Psoas muscle (tissue), 8 donors: ENCODE results near the gene ALDH3B2. TPM values are rescaled to one million over a fixed set of nuclear protein-coding genes. Genes with fewer than 3 reads are reported as not detected.

Source experiments
- ATAC-seq, 4 donors: fragments of 200-7000 bp; cut with Tn5 transposase; one replicate each; pipeline ENCODE4 v1.9.1; 2020; ENCODE audit warnings: moderate library complexity in 3 of 4, mild to moderate bottlenecking in 2 of 4
- DNase-seq, 2 donors: peaks; one replicate each; pipeline ENCODE4 v3.0.0-alpha.2; 2020
- H3K27ac ChIP-seq: fragments of 200-600 bp; one replicate; pipeline ENCODE4 v1.8.0; 2022
- H3K27me3 ChIP-seq, 3 donors: fragments of 200-600 bp in 1 of 3; one replicate each; pipeline versions ENCODE4 v1.6.1 to v1.8.0; 2013 to 2022; ENCODE audit warnings: low read length in 2 of 3, mild to moderate bottlenecking in 2 of 3, moderate library complexity in 1 of 3; ENCODE audit not compliant: insufficient read depth in 3 of 3
- H3K36me3 ChIP-seq, 2 donors: fragments of 200-600 bp in 1 of 2; one replicate each; pipeline versions ENCODE4 v1.6.1 to v1.8.0; 2013 to 2022; ENCODE audit warnings: low read depth in 1 of 2, mild to moderate bottlenecking in 1 of 2, moderate library complexity in 1 of 2; ENCODE audit not compliant: insufficient read depth in 1 of 2
- H3K4me1 ChIP-seq: fragments of 200-600 bp; one replicate; pipeline ENCODE4 v1.8.0; 2022
- H3K4me3 ChIP-seq: fragments of 200-600 bp; one replicate; pipeline ENCODE4 v1.8.0; 2022; ENCODE audit warnings: mild to moderate bottlenecking
- H3K9me3 ChIP-seq: fragments of 200-600 bp; one replicate; pipeline ENCODE4 v1.8.0; 2022
- CTCF ChIP-seq: fragments of 200-600 bp; IDR thresholded peaks from one replicate; pipeline ENCODE4 v1.8.0; 2022; ENCODE audit warnings: antibody characterized with exemption
- WGBS, 3 donors: extraction: QIAGEN DNeasy Blood & Tissue Kit; methylation state at CpG; one replicate each; pipeline versions ENCODE4 v1.1.6 to v1.1.7; 2013; 5-methylcytosine and 5-hydroxymethylcytosine counted together
- intact Hi-C, 2 donors: fragments of 100-400 bp; cut with DNase I; formaldehyde crosslinking; loops; one replicate each; pipeline versions ENCODE4 v1.11.0 to v1.14.2; 2022
- polyA plus RNA-seq, 3 donors: library from polyadenylated mRNA; stranded (reverse); fragments of 200-250 nt; gene quantifications; one replicate each; pipeline ENCODE4 v1.2.3, GENCODE V29; 2013
- total RNA-seq, 4 donors: library from RNA; stranded (reverse); fragmentation: NEBNext Ultra II Directional in 2 of 4; extraction: Animal tissue kit (Norgen Biotek cat#: 25700) in 2 of 4; gene quantifications; one replicate each; pipeline versions ENCODE4 v1.2.1 to v1.2.4, GENCODE V29; 2021 to 2023
- donor health status: healthy with polysubstance abuse.
- donor health status: DM: no; HTN: no; CAD: no; lungs with moderate emphysema.
- donor health status: Bipolar disorder and iron deficiency.
- donor health status: healthy.
- donor health status: DM: yes; HTN: yes; CAD: no.
- donor health status: DM: no; HTN: no; CAD: no.
- donor health status: DM: no; HTN: no; CAD: no.
- donor health status: DM: yes; HTN: yes; CAD: no.

Gene ALDH3B2
- total and polyA plus RNA-seq, 7 donors: not detected

GRCh38 chr11:67671211-67671520, 3.3 kb downstream of the ALDH3B2 start:
- Histone ChIP-seq H3K27me3 (peaks cover 0 to 27% (median 5%) of the 10 kb centered on the region in 3 donors), H3K4me3 (no peak overlapping the region), H3K27ac (no peak overlapping the region), H3K36me3 (no peaks in the 10 kb centered on the region), H3K9me3 (no peaks in the 10 kb centered on the region), H3K4me1 (no peaks in the 10 kb centered on the region)
- ATAC-seq: no peak
- DNase-seq: no peak
- WGBS, 3 donors: 47 to 59% (median 53%) methylated on average over 8 of the region's 8 CpGs
- intact Hi-C loops: no loop called here
- no peak for TF ChIP-seq CTCF

DNA sequence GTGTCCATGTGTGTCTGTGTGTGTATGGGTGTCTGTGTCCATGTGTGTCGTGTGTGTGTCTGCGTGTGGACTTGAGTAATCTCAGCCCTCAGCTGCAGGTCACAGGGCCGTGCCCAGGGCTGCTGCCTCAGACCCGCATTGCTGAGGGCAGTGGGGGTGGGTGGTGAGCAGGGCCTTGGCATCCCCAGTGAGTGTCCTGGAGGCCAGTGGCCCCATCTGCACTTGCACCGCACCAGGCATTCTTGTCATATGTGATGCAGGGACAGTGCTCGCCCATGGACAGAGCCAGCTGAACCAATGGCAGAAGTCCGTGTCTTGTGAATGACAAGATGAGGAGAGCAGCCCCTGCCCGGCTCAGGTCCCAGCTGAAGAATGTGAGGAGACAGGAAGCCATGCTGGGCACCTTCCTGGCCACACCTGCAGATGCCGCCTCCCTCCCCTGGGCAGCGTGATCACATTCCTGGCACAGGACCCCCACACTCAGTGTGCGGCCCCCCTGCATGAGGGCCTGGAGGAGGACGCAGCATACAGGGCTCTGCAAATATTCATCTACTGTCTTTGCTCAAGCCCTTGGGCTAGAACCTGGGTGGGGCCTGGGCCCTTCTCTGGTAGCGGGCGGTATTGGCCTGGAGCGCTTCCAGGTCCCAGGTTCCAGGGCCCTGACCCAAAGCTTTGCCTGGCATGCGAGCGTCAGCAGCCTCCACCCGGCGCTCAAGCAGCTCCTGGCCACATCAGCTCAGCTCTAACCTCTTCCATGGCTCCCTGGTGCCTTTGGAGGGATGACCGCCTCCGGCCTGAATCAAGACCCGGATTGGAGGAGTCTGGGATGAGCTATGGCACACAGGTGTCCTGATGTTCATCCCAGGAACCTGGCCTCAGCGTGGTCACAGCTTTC, 3.9 kb downstream of the ALDH3B2 start:
- WGBS, 3 donors: 66 to 71% (median 66%) methylated on average over 23 of the region's 23 CpGs

GRCh38 chr11:67668192-67668551, 6.3 kb downstream of the ALDH3B2 start:
- TF ChIP-seq CTCF: no peak

More for the DNA sequence above, 3.9 kb downstream of the ALDH3B2 start:
- H3K9me3 ChIP-seq: no peaks in the 10 kb centered on the region
- no peak overlapping the region for H3K4me3 ChIP-seq
- peaks cover 0 to 27% (median 5%) of the 10 kb centered on the region in 3 donors for H3K27me3 ChIP-seq
- TF ChIP-seq CTCF: no peak
- DNase-seq: no peak
- intact Hi-C loops: no loop called here
- H3K4me1 ChIP-seq: no peaks in the 10 kb centered on the region
- no peak overlapping the region for H3K27ac ChIP-seq
- no peaks in the 10 kb centered on the region for H3K36me3 ChIP-seq
- no peak for ATAC-seq

GRCh38 chr11:67667490-67668191, 6.8 kb downstream of the ALDH3B2 start:
- ATAC-seq: no peak
- Histone ChIP-seq H3K4me1 (no peaks in the 10 kb centered on the region), H3K36me3 (no peaks in the 10 kb centered on the region), H3K4me3 (no peak overlapping the region), H3K9me3 (no peaks in the 10 kb centered on the region), H3K27ac (no peak overlapping the region), H3K27me3 (peaks cover 0 to 4% (median 0%) of the 10 kb centered on the region in 3 donors)
- DNase-seq: no peak
- no peak for TF ChIP-seq CTCF
- intact Hi-C loops: no loop called here
- 75 to 85% (median 79%) methylated on average over 26 of the region's 26 CpGs for WGBS, 3 donors

More at GRCh38 chr11:67668192-67668551, 6.3 kb downstream of the ALDH3B2 start:
- Histone ChIP-seq H3K9me3 (no peaks in the 10 kb centered on the region), H3K4me1 (no peaks in the 10 kb centered on the region), H3K36me3 (no peaks in the 10 kb centered on the region), H3K27ac (no peak overlapping the region), H3K4me3 (no peak overlapping the region), H3K27me3 (peaks cover 0 to 9% (median 0%) of the 10 kb centered on the region in 3 donors)
- 45 to 52% (median 51%) methylated on average over 5 of the region's 5 CpGs for WGBS, 3 donors
- intact Hi-C loops: no loop called here
- DNase-seq (no peak), ATAC-seq (no peak)
